Stimulated activated naive B cell treated with anti-CD40 and anti-IgM and Interleukin-4, amounts not matched to agents 10 μg/mL and 1 μg/mL and 100 μg/mL, for 72 hours (primary cell): ENCODE data around the gene TPRA1.
"Not testable (repeated sequence)": the region's sequence is repeated elsewhere in the genome, so short reads cannot be mapped to it uniquely, and the experiment has no call there.

Experiments used
- ATAC-seq, 2 donors: fragments of 150-1000 bp; cut with Tn5 transposase; replicated peaks; 2 replicates each; pipeline ENCODE4 v1.10.0; 2021; ENCODE audit warnings: moderate library complexity in 1 of 2
- DNase-seq: peaks from one replicate; pipeline ENCODE4 v3.0.0; 2021
- H3K27ac Mint-ChIP-seq: one replicate; pipeline ENCODE4 v1.8.0; 2022; ENCODE audit warnings: mild to moderate bottlenecking, mixed read lengths
- H3K27me3 Mint-ChIP-seq, 2 donors: one replicate each; pipeline ENCODE4 v1.8.0; 2022; ENCODE audit warnings: mixed read lengths in 2 of 2
- H3K36me3 Mint-ChIP-seq, 2 donors: one replicate each; pipeline ENCODE4 v1.8.0; 2022; ENCODE audit warnings: mixed read lengths in 2 of 2, mild to moderate bottlenecking in 1 of 2
- H3K4me1 Mint-ChIP-seq, 2 donors: one replicate each; pipeline ENCODE4 v1.8.0; 2022; ENCODE audit warnings: mixed read lengths in 2 of 2, mild to moderate bottlenecking in 1 of 2
- H3K4me3 Mint-ChIP-seq, 2 donors: one replicate each; pipeline ENCODE4 v1.8.0; 2022; ENCODE audit warnings: mild to moderate bottlenecking in 2 of 2, mixed read lengths in 2 of 2, moderate library complexity in 1 of 2
- H3K9me3 Mint-ChIP-seq, 2 donors: one replicate each; pipeline ENCODE4 v1.8.0; 2022; ENCODE audit warnings: mixed read lengths in 2 of 2, mild to moderate bottlenecking in 1 of 2

The TPRA1 gene

DNA sequence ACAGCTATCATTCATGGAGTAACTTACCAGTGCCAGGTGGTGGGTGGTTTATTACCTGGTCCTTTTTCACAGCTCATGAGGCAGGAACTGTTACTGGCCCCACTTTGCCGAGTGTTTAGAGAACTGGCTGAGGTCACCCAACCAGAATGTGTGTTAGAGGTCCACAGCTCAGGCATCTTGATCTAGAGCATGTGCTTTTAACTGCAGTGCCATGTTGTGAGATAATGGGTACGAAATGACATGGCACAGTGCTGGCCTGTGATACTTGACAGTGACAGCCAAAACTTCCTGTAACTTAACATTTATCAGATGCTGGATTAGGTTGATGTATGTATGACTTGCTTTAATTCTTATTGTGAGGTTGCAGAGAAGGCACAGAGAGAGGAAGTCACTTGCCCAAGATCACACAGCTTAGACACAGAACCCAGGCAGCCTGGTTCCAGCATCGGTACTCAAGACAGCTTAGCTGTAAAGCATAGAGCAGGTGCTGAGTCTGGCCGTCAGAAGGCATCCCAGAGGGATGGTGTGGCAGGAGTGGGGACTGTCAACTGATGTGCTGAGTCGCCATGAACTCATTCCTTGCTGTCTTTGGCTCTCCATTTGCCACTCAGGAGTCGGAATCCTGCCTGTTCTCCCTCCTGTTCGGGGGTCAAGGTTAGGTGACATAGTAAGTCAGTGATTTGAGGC is 17.3 kb upstream of the TPRA1 start:
- Mint-ChIP-seq H3K4me3 (no peak overlapping the region), H3K9me3 (no peaks in the 10 kb centered on the region)

DNA sequence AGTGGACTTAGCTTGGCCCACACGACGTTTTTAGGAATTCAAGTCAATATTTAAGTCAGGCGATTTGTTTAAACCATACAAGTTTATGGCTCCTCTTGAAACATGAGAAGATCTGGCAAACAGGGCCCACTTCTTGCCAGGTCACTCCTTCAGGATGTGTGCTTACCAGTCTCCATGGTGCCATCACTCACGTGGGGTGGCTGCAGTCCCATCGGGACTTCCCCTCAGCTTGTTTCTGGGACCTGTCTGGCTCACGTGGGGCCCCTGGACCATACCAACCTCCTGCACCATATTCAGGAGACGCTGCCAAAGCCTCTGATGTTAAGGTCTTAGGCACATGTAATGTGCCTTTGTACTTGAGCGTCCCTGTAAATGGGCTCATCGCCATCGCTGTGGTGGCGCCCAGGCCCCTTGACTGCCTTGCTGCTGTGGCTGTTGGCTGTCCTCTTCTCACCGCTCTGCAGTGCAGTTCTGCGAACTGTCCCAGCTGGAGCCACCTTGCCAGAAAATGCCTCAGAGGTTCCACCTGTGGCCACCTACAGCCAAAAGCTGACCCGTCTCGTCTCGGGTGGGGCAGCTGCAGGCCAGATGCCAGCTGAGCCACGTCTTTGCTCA is 16.6 kb upstream of the TPRA1 start:
- ATAC-seq (no peak), DNase-seq (no peak)
- Mint-ChIP-seq H3K36me3 (peaks cover 74 to 87% of the 10 kb centered on the region in 2 donors), H3K27ac (no peak overlapping the region), H3K4me1 (peaks cover 24 to 34% of the 10 kb centered on the region in 2 donors), H3K9me3 (no peaks in the 10 kb centered on the region), H3K4me3 (no peak overlapping the region), H3K27me3 (no peaks in the 10 kb centered on the region)

More for the DNA sequence above, 17.3 kb upstream of the TPRA1 start:
- no peak for ATAC-seq
- DNase-seq: no peak
- Mint-ChIP-seq H3K27ac (no peak overlapping the region), H3K36me3 (peaks cover 76 to 88% of the 10 kb centered on the region in 2 donors), H3K27me3 (no peaks in the 10 kb centered on the region), H3K4me1 (peaks cover 24 to 30% of the 10 kb centered on the region in 2 donors)

DNA sequence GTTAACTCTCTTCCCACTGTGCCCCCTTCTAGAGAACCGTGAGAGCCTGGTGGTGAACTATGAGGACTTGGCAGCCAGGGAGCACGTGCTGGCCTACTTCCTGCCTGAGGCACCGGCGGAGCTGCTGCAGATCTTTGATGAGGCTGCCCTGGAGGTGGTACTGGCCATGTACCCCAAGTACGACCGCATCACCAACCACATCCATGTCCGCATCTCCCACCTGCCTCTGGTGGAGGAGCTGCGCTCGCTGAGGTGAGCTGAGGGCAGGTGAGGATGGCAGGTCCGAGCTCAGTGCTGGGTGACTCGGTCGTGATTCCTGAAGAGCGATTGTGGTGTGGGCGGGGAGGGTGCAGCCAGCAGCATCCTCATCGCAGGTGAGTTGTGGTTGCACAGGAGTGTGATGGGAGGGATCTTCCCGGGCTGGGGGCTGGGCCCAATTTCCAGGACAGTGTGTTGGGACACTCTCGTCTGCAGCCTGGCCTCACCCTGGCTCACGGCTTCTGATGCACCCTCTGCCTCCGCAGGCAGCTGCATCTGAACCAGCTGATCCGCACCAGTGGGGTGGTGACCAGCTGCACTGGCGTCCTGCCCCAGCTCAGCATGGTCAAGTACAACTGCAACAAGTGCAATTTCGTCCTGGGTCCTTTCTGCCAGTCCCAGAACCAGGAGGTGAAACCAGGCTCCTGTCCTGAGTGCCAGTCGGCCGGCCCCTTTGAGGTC is 15.7 kb upstream of the TPRA1 start:
- no peak overlapping the region for H3K27ac Mint-ChIP-seq
- no peaks in the 10 kb centered on the region for H3K27me3 Mint-ChIP-seq
- peaks cover 75 to 90% of the 10 kb centered on the region in 2 donors for H3K36me3 Mint-ChIP-seq
- H3K4me1 Mint-ChIP-seq: peaks cover 24 to 35% of the 10 kb centered on the region in 2 donors
- DNase-seq (no peak), ATAC-seq (no peak)
- H3K9me3 Mint-ChIP-seq: no peaks in the 10 kb centered on the region
- H3K4me3 Mint-ChIP-seq: no peak overlapping the region

- not testable (repeated sequence) for DNase-seq, H3K27me3 Mint-ChIP-seq, ATAC-seq, H3K9me3 Mint-ChIP-seq, H3K27ac Mint-ChIP-seq, H3K4me3 Mint-ChIP-seq
- H3K4me1 Mint-ChIP-seq: peaks cover 21 to 33% of the 10 kb centered on the region in 2 donors
- H3K36me3 Mint-ChIP-seq: peaks cover 71 to 86% of the 10 kb centered on the region in 2 donors
Measured at GRCh38 chr3:127605547-127605946, 15.0 kb upstream of the TPRA1 start.

- Mint-ChIP-seq H3K27me3 (no peaks in the 10 kb centered on the region), H3K4me1 (peaks cover 16 to 26% of the 10 kb centered on the region in 2 donors), H3K36me3 (peaks cover 64 to 77% of the 10 kb centered on the region in 2 donors), H3K27ac (no peak overlapping the region), H3K4me3 (no peak overlapping the region), H3K9me3 (no peaks in the 10 kb centered on the region)
- no peak for DNase-seq
- ATAC-seq: no peak
Measured at GRCh38 chr3:127604546-127605165, 14.1 kb upstream of the TPRA1 start.

GRCh38 chr3:127604035-127604434 is 13.5 kb upstream of the TPRA1 start:
- H3K27ac Mint-ChIP-seq: no peak overlapping the region
- H3K36me3 Mint-ChIP-seq: peaks cover 65 to 76% of the 10 kb centered on the region in 2 donors
- peaks cover 16 to 24% of the 10 kb centered on the region in 2 donors for H3K4me1 Mint-ChIP-seq
- no peaks in the 10 kb centered on the region for H3K27me3 Mint-ChIP-seq
- H3K4me3 Mint-ChIP-seq: no peak overlapping the region
- DNase-seq (no peak), ATAC-seq (no peak)
- no peaks in the 10 kb centered on the region for H3K9me3 Mint-ChIP-seq

GRCh38 chr3:127600749-127601456 is 10.4 kb upstream of the TPRA1 start:
- ATAC-seq (no peak), DNase-seq (no peak)
- Mint-ChIP-seq H3K4me1 (peaks cover 19 to 34% of the 10 kb centered on the region in 2 donors), H3K27me3 (no peaks in the 10 kb centered on the region), H3K4me3 (no peak overlapping the region), H3K36me3 (peaks cover 41 to 49% of the 10 kb centered on the region in 2 donors), H3K27ac (no peak overlapping the region), H3K9me3 (no peaks in the 10 kb centered on the region)

DNA sequence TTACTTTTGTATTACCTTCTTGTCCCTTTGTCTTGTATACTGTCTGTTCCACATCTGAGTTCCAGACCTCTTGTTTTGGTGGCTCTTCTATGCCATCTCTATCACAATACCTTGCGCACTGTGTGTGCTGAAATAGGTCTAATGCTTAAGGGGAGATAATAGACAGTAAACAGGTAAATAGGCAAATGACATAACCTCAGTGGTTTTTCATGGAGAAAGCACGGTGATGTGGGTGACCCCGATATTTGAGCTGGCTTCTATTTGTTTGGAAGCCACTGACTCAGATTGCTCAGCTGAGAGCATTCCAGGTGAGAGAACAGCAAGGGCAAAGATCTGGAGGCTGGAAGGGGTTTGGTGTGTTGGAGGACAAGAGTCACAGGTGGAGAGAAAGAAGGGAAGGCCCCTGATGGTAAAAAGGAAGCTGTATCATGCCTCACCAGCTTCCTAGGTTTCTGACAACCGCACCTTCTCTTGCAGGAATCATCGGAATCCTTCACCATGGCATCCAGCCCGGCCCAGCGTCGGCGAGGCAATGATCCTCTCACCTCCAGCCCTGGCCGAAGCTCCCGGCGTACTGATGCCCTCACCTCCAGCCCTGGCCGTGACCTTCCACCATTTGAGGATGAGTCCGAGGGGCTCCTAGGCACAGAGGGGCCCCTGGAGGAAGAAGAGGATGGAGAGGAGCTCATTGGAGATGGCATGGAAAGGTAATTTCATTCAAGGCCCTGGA is 8.5 kb upstream of the TPRA1 start:
- Mint-ChIP-seq H3K9me3 (no peaks in the 10 kb centered on the region), H3K4me1 (peaks cover 19 to 34% of the 10 kb centered on the region in 2 donors), H3K4me3 (peak overlapping the region; percentile 90 to 94), H3K36me3 (peaks cover 22 to 33% of the 10 kb centered on the region in 2 donors), H3K27me3 (no peaks in the 10 kb centered on the region), H3K27ac (peak overlapping the region; percentile 95)
- DNase-seq: no peak
- no peak for ATAC-seq

DNA sequence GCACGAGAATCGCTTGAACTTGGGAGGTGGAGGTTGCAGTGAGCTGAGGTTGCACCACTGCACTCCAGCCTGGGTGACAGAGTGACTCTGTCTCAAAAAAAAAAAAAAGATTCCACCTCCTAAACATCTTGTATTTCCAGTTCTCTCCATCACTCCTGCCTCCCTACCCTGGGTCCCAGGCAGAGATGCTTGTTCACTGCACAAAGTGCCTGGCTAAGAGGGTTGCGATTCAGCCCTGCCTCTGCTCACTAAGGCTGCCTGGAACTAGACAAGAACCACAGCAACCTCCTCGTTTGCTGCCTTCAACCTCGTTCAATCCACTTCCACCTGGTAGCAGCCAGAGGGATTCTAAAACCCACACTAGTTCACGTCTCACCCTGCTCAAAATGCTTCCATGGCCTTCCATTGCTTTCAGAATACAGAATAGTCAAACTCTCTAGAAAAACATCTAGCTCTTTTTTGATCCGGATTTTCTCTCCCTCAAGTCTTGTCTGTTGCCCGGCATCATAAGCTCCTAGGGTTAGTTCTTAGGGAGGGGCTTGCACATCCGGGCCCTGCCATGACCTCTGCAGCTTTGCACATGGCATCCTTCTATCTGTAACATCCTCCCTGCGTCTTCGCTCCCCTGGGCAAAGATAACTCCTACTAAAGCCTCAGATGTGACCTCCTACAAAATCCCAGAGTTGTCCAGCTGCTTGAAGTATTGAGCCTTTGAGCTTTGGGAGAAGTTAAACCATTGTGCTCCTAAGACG is 6.7 kb upstream of the TPRA1 start:
- no peak for DNase-seq
- ATAC-seq: no peak

DNA sequence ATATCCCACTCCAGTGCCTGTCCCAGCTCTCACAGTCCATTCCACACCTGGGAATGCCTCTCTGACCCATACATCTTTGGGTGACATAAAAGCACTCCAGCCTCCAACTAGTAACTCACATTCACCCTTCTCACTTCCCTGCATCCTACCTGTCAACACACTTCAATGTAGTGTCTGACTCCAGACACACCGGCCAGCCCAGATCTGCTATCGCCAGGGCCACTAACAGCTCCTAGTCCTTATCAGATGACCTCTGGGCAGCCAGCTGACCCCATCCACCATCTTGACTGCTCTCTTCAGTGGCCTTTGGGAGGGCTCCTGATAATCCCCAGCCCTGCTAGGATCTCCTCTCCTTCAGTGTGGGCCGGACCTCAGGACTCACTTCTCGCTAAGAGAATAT is 4.8 kb upstream of the TPRA1 start:
- Mint-ChIP-seq H3K4me1 (peaks cover 24 to 40% of the 10 kb centered on the region in 2 donors), H3K4me3 (no peak overlapping the region), H3K9me3 (no peaks in the 10 kb centered on the region), H3K36me3 (peaks cover 8 to 9% of the 10 kb centered on the region in 2 donors), H3K27ac (no peak overlapping the region), H3K27me3 (no peaks in the 10 kb centered on the region)
- DNase-seq: no peak
- ATAC-seq: no peak

More for the DNA sequence above, 6.7 kb upstream of the TPRA1 start:
- Mint-ChIP-seq H3K27me3 (no peaks in the 10 kb centered on the region), H3K36me3 (peaks cover 14 to 21% of the 10 kb centered on the region in 2 donors), H3K27ac (peak overlapping the region; percentile 95), H3K9me3 (no peaks in the 10 kb centered on the region), H3K4me3 (peak overlapping the region; percentile 90 to 94), H3K4me1 (peaks cover 17 to 34% of the 10 kb centered on the region in 2 donors)

GRCh38 chr3:127593178-127593577 is 2.6 kb upstream of the TPRA1 start:
- H3K27ac Mint-ChIP-seq: no peak overlapping the region
- no peaks in the 10 kb centered on the region for H3K36me3 Mint-ChIP-seq
- H3K4me1 Mint-ChIP-seq: peaks cover 26 to 42% of the 10 kb centered on the region in 2 donors

GRCh38 chr3:127590282-127590592 is 296 bp downstream of the TPRA1 start:
- H3K4me1 Mint-ChIP-seq: peaks cover 31 to 46% of the 10 kb centered on the region in 2 donors
- peak overlapping the region; percentile 83 to 90 for H3K4me3 Mint-ChIP-seq
- DNase-seq (peak; percentile 36), ATAC-seq (peak; percentile 49 to 52)
- no peaks in the 10 kb centered on the region for H3K27me3 Mint-ChIP-seq
- H3K9me3 Mint-ChIP-seq: no peaks in the 10 kb centered on the region
- peak overlapping the region; percentile 98 for H3K27ac Mint-ChIP-seq
- H3K36me3 Mint-ChIP-seq: peaks cover 10 to 12% of the 10 kb centered on the region in 2 donors

More at GRCh38 chr3:127593178-127593577, 2.6 kb upstream of the TPRA1 start:
- DNase-seq (no peak), ATAC-seq (no peak)
- H3K4me3 Mint-ChIP-seq: no peak overlapping the region
- no peaks in the 10 kb centered on the region for H3K27me3 Mint-ChIP-seq
- H3K9me3 Mint-ChIP-seq: no peaks in the 10 kb centered on the region
